GM12865 (cell line): Measurements from ENCODE around the gene PKP1.

Experiments
- DNase-seq: peaks from one replicate; pipeline ENCODE4 v3.0.0; 2010; ENCODE audit warnings: low read depth
- H3K4me3 ChIP-seq: 2 replicates; pipeline ENCODE4 v1.5.1; 2011; ENCODE audit warnings: mild to moderate bottlenecking, low read depth, low read length, control low read depth
- TF ChIP-seq, protein P1 (sequence below): IDR thresholded peaks from 2 replicates; pipeline ENCODE4 v1.5.1; 2011; ENCODE audit warnings: low read length, control low read depth, low read depth, inconsistent platforms; ENCODE audit not compliant: insufficient read depth; ENCODE audit errors: missing control alignments

Gene PKP1

GRCh38 chr1:201261771-201262547 lies 21.3 kb upstream of the PKP1 start:
- no peak overlapping the region for H3K4me3 ChIP-seq
- DNase-seq, result no peak
- TF ChIP-seq, protein P1, sequence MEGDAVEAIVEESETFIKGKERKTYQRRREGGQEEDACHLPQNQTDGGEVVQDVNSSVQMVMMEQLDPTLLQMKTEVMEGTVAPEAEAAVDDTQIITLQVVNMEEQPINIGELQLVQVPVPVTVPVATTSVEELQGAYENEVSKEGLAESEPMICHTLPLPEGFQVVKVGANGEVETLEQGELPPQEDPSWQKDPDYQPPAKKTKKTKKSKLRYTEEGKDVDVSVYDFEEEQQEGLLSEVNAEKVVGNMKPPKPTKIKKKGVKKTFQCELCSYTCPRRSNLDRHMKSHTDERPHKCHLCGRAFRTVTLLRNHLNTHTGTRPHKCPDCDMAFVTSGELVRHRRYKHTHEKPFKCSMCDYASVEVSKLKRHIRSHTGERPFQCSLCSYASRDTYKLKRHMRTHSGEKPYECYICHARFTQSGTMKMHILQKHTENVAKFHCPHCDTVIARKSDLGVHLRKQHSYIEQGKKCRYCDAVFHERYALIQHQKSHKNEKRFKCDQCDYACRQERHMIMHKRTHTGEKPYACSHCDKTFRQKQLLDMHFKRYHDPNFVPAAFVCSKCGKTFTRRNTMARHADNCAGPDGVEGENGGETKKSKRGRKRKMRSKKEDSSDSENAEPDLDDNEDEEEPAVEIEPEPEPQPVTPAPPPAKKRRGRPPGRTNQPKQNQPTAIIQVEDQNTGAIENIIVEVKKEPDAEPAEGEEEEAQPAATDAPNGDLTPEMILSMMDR, result no peak

- H3K4me3 ChIP-seq, result no peak overlapping the region
- TF ChIP-seq, protein P1, result no peak
- no peak for DNase-seq
These were observed 20.2 kb upstream of the PKP1 start for GRCh38 chr1:201262963-201263608.

DNA sequence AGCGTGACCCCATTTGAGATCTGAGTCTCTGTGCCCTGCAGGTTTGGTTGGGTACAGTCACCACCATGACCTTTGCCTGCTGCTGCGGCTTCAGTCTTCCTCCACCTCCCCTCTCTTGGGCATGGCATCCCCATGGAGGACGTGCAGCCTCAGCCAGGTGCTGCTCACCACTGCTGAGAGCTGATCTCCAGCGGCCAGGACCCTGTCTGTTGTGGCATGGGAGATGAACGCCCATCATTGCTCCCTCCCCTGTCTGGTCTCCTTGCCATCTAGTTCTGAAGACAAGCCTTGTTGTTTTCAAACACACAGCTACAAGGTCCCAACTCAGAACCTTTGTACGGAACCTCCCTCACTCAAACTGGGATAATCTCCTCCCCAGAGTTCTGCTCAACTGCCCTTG lies 19.2 kb upstream of the PKP1 start:
- TF ChIP-seq, protein P1, result no peak
- DNase-seq, result no peak
- H3K4me3 ChIP-seq, result no peak overlapping the region

GRCh38 chr1:201264554-201264953 lies 18.8 kb upstream of the PKP1 start:
- H3K4me3 ChIP-seq, result no peak overlapping the region
- TF ChIP-seq, protein P1, result no peak
- DNase-seq, result no peak

- TF ChIP-seq, protein P1, result no peak
- DNase-seq, result no peak
These were observed 17.6 kb upstream of the PKP1 start for GRCh38 chr1:201265756-201266155.

GRCh38 chr1:201266276-201266675 lies 17.0 kb upstream of the PKP1 start:
- DNase-seq, result no peak
- no peak overlapping the region for H3K4me3 ChIP-seq
- TF ChIP-seq, protein P1, result no peak

More at GRCh38 chr1:201265756-201266155, 17.6 kb upstream of the PKP1 start:
- no peak overlapping the region for H3K4me3 ChIP-seq

DNA sequence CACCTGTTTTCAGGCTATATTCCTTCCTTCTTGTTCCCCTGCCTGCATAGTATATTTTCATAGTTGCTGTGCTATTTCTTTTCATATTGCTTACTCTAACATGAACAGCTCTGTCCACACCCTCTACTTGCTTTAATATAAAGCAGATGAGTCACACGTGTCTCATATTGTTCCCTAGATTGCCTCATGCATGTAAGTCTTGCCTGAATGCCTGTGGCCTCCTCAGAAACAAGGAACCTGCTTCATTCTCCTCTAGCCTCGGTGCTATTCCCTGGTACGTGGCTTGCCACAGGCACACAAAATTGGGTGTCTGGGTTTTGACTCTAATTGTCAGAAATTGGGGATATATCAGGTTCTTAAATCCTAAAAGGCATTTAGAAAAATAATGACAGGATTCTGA lies 16.5 kb upstream of the PKP1 start:
- no peak for DNase-seq
- no peak overlapping the region for H3K4me3 ChIP-seq
- TF ChIP-seq, protein P1, result no peak
